ENCODE data around the gene SLC4A5. TPM values are rescaled to one million over a fixed set of nuclear protein-coding genes. Genes with fewer than 3 reads are reported as not detected.
"Not testable (repeated sequence)": the region's sequence is repeated elsewhere in the genome, so short reads cannot be mapped to it uniquely, and the experiment has no call there.

The SLC4A5 gene
- total RNA-seq, 1 donor from 2014 or later = 0.56 TPM

GRCh38 chr2:74229865-74230264, 113.4 kb downstream of the SLC4A5 start:
- not testable (repeated sequence) for ATAC-seq

DNA sequence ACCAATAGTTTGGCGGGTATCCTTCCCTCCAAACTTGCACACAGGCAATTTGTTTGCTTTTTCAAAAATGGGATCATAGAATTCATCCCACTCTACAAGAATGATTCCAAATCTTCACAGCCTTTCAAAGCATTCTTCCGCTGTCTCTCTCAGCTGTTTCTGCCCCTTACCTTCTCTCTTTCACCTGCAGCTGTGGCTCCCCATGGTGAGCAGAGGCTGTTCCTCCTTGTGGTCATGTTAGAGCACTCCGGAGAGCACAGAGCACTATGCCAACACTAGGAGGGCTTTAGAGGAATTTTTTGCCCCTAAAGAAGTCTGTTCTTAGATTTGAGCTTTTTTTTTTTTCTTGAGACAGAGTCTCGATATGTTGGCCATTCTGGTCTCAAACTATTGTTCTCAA, 114.4 kb downstream of the SLC4A5 start:
- ATAC-seq = no peak

GRCh38 chr2:74227646-74228045, 115.6 kb downstream of the SLC4A5 start:
- no peak for ATAC-seq

- ATAC-seq = peak; percentile 77
Measured at GRCh38 chr2:74226648-74227213, 116.5 kb downstream of the SLC4A5 start.

DNA sequence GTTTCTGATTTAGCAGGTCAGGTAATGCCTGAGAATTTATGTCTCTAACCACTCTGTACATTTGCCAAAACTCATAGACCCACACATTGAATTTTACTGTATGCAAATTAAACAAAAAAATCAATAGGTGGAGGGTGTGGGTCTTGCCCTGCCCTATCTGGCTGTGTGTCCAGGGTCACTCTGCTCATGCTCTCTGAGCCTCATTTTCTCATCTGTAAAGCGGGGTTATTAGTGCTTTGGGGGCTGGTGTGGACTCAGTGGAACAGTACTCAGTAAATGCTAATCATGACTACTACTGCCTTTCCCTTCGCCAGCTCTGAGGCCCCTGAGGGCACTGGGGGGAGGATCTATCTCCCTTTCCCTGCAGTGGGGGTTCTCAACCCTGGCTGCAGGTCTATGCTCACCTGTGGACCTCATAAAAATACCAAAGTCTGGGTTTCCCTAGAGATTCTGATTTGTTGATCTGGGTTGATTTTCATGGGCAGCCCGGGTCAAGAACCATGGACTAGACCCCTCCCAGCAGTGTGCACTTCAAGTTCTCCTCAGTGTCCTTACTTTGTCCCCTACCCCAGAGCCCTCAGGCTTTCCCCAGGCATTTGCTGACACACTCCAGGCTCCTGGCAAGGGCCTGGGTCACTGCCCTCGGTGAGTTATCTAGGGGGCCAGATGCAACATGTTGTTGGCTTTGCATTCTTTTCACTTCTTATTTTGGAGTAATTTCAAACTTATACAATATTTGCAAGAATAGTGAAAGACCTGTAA, 117.3 kb downstream of the SLC4A5 start:
- ATAC-seq = no peak

- no peak for ATAC-seq
Measured at GRCh38 chr2:74223941-74224770, 119.1 kb downstream of the SLC4A5 start.

DNA sequence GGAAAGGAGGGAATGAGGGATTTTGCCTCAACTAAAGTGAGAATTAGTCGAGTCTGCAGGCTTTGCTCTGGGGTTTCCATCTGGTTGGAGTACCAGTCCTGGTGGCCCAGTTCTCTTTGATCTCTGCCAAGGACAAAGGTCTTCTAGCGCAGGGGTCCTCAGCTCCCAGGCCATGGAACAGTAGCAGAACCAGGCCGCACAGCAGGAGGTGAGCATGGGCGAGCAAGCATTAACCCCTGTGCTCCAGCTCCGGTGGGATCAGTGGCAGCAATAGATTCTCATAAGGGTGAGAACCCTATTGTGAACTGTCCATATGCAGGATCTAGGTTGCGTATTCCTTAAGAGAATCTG, 120.9 kb downstream of the SLC4A5 start:
- no peak for ATAC-seq

DNA sequence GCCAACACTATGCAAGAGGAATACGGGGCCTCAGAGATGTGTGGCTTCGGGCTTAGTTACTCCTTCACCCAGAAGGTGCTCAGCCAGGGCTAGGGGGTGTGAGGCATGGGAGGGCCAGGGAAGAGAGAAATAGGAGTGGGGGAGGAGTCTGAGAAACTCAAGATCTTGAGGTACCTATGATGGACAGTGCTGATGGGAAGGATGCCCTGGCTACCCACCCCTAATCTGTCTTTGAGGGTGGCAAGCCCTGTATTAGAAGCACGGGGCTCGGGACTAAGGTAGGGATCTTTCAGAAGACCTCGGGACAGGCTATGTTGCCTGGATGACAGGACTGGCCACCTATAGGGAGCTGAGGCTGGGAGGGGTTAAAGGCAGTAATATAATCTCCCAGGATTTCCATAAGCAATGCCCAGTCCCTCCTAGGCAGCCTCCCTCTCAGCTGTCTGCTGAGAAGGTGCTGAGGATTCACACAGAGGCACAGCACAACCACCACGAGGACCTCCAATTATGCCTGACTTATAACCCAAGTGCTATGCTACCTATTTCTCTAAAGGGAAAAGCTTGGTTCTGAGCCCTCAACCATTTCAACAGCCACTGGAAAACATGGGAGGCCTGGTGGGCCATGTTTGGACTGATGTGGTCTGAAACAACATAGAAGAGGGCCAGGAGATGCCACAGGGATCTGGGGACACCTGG, 121.5 kb downstream of the SLC4A5 start:
- ATAC-seq = peak; percentile 5

DNA sequence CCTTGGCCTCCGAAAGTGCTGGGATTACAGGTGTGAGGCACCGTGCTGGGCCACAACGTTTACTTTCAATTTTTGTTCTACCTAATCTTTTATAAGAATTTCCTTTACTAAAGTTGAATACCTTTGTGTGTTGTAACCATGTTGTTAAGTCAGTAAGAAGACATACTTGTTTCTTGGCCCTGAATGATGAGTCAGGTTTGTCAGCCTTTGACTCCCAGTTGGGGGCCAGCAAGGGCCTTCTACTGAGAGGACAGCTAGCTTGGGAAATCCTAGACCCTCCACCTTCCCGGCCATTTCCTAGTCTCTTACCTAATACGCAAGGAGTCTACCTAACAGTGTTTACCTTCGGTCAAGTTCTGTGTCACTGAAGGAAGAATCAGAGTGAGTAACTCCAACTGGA, 122.1 kb downstream of the SLC4A5 start:
- ATAC-seq = no peak

- ATAC-seq = no peak
Measured at GRCh38 chr2:74219846-74220486, 123.2 kb downstream of the SLC4A5 start.

- no peak for ATAC-seq
Measured at GRCh38 chr2:74216642-74217041, 126.6 kb downstream of the SLC4A5 start.

GRCh38 chr2:74215771-74216170, 127.4 kb downstream of the SLC4A5 start:
- ATAC-seq = not testable (repeated sequence)

GRCh38 chr2:74212702-74213410, 130.4 kb downstream of the SLC4A5 start:
- no peak for ATAC-seq

DNA sequence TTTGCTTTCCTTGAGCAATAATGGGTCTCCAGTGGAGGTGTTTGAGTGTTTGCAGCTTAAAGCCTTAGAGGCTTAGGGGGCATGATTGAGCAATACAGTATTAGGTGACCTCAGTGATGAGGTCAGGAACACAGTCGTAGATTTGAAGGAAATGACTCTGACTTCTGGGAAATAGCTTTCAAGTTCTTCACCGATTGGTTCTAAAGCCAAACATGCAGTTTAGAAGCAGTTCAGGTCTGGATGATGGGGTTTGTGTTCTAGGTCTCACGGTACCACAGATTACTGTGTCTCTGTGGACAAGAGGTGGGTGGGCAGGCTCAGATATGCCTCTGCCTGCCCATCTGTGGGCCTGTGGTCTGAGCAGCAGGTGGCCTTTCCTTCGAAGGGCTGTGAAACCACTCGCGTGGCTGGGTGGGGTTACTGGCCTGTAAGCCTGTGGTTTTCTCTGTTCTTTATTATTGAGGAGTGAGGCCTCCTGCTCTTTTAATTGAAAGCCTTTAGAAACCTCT, 137.0 kb downstream of the SLC4A5 start:
- ATAC-seq = peak; percentile 82

- peak; percentile 88 for ATAC-seq
Measured at GRCh38 chr2:74205596-74205995, 137.6 kb downstream of the SLC4A5 start.

DNA sequence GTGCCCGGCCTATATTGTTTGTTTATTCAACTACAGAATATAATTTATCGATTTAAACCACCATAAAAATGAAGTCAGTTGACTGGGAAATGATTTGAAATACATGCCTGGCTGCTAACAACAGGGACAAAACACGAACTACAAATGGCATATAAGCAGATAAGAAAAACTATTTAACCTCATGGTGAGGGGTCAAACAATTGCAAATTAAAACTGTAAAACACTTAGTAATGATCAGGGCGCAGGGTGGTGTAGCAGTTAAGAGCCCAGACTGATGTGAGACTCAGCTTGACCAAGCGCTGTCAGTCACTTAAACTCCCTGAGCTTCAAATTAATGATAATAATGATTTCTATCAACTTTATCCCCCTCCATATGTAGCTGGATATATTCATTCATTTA, 138.1 kb downstream of the SLC4A5 start:
- ATAC-seq = no peak

DNA sequence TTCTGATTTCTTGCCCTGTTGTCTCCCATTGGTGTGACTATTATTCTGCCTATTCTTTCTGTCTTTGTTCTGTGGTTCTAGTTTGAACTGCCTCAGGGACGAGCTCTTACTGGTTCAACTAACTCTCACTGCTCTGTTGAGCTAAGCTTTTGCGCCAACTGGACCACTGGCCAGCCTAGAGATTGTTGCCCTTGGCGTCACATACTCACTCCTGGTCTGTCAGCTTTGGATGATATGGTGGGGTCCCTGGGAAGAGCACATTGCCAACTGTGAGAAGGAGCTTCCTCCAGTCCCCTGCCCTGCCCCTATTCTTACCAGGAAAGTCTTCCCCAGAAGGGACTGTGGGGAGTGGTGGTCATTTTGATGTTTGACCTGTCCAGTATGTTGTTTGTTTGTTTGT, 138.8 kb downstream of the SLC4A5 start:
- no peak for ATAC-seq

- ATAC-seq = no peak
Measured at GRCh38 chr2:74201596-74201995, 141.6 kb downstream of the SLC4A5 start.

DNA sequence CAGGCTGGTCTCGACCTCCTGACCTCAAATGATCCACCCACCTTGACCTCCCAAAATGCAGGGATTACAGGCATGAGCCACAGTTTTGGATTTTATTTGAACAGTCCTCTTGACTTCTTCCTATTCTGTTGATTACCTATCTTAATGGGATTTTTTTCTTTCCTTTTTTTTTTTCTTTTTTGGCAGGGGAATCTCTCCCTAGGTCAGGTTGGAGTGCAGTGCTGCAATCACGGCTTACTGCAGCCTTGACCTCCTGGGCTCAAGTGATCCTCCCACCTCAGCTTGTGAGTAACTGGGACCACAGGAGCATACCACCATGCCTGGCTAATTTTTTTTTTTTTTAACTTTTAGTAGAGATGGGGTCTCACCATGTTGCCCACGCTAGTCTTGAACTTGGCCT, 142.0 kb downstream of the SLC4A5 start:
- no peak for ATAC-seq

DNA sequence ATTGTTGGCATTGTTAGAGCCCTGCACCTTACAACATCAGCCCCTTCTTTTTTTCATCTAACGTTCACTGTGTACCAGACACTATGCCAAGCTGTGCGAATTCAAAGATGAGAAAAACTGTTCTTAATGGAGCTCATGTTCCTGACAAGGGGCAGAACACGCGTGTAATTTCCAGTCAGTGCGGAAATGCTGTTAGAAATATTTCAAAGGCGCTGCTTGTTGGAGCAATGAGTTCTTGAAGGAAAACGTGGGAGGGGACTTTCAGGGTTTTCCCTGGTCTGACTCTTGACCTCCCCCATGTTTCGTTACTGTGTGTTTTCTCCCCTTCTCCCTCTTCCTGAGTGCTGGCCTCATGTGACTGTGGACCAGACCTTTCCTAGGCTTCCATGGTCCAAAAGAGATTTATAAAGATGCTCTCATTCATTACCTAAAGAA, 143.3 kb downstream of the SLC4A5 start:
- ATAC-seq = no peak

DNA sequence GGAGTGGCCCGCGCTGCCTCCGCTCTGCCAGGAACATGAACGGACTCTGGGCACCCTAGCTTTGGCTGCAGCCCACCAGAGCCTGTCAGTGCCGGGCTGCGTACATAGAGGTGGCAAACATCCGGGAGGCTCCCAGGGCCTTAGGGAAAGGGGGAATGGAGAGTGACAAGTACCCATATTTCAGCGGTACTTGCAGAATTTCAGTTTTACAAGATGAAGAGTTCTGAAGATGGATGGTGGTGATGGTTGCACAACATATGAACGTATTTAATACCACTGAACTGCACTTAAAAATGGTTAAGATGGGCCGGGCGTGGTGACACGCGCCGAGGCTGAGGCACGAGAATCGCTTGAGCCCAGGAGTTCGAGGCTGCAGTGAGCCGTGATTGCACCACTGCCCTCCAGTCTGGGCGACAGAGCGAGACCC, 143.9 kb downstream of the SLC4A5 start:
- no peak for ATAC-seq
